Measurements from ENCODE around the gene WRNIP1. TPM values are rescaled to one million over a fixed set of nuclear protein-coding genes. Genes with fewer than 3 reads are reported as not detected.
A peak's percentile ranks its signal among the peaks of the same experiment; 100 is the strongest.

The WRNIP1 gene
- total RNA-seq, 2 donors from 2014 or later: 51.9 to 53.5 TPM

DNA sequence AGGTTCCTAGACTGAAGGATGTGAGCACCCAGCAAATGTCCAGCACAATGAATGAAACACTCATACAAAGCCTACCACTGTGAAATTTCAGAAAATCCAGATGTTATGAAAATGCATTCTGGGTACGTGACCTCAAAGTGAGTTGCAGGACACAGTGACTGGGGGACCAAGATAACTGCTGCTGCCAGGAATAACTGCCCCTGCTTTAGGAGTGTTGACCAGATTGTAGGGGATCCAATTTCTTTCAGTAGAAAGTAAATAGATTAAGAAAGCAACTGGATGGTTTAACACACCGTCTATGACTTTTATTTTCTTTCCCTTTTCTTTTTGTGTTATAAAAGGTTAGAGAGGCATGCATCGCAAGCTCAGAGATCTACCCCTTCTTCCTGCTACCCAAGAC is 44.0 kb upstream of the WRNIP1 start:
- H3K27me3 ChIP-seq: no peaks in the 10 kb centered on the region

DNA sequence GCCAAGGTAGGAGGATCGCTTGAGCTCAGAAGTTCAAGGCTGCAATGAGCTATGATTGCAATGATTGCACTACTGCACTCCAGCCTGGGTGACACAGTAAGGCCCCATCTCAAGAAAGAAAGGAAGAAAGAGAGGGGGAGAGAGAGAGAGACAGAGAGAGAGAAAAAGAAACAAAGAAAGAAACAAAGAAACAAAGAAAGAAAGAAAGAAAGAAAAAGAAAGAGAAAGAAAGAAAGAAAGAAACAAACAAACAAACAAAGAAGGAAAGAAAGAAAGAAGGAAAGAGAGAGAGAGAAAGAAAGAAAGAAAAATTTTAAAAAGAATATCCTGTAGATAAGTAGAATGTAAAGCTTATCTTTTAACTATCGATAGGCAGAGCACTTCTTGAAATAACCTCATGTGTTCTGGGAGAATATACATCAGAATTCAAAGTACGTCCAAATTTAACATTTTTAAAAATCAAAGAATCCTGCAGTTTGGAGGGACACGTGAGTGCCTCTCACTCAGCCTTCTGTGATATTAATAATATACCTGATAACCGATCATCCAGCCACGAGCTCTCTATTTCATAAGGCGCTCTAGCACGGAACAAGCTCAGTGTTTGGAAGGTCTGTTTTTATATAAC is 39.7 kb upstream of the WRNIP1 start:
- TF ChIP-seq, protein P1, sequence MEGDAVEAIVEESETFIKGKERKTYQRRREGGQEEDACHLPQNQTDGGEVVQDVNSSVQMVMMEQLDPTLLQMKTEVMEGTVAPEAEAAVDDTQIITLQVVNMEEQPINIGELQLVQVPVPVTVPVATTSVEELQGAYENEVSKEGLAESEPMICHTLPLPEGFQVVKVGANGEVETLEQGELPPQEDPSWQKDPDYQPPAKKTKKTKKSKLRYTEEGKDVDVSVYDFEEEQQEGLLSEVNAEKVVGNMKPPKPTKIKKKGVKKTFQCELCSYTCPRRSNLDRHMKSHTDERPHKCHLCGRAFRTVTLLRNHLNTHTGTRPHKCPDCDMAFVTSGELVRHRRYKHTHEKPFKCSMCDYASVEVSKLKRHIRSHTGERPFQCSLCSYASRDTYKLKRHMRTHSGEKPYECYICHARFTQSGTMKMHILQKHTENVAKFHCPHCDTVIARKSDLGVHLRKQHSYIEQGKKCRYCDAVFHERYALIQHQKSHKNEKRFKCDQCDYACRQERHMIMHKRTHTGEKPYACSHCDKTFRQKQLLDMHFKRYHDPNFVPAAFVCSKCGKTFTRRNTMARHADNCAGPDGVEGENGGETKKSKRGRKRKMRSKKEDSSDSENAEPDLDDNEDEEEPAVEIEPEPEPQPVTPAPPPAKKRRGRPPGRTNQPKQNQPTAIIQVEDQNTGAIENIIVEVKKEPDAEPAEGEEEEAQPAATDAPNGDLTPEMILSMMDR (IDR thresholded peaks at IDR 0.05): no peak
- Histone ChIP-seq H3K36me3 (no peaks in the 10 kb centered on the region), H3K4me1 (peaks cover 0 to 29% of the 10 kb centered on the region in 2 donors), H3K9me3 (no peaks in the 10 kb centered on the region), H3K27ac (no peak overlapping the region), H3K27me3 (no peaks in the 10 kb centered on the region), H3K4me3 (no peak overlapping the region)
- DNase-seq (ENCODE audit: low spot score): no peak

More for the DNA sequence above, 44.0 kb upstream of the WRNIP1 start:
- H3K4me1 ChIP-seq: no peaks in the 10 kb centered on the region
- H3K4me3 ChIP-seq: no peak overlapping the region
- DNase-seq (ENCODE audit: low spot score): no peak
- H3K27ac ChIP-seq: no peak overlapping the region
- H3K9me3 ChIP-seq: no peaks in the 10 kb centered on the region
- TF ChIP-seq, protein P1 (IDR thresholded peaks at IDR 0.05): no peak
- H3K36me3 ChIP-seq: no peaks in the 10 kb centered on the region

DNA sequence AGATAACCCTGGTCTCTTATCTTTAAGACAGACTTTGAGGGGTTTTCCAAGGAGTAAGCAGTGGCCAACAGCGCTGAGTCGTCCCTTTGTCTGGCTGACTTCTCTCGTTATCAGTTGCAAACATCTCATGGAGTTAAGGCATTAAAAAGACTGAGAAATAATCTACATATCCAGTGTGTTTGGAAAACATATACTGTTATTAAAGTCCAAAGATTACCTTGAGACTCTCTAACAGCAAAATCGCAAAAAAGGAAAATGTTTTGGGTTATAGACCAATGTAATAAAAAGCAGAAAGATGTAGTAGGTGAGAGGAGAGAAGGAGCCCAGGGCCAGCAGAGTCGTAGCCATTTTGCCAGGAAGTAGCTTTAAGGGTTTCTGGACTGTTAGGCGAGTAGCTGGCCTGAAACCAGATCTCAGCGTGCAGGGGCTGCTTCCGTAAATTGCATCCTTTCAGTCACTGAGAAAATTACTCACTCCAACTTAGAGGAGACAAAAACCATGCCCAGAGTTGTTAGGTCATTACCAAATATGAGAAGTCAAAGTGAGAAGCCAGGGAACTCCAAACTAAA is 39.1 kb upstream of the WRNIP1 start:
- no peak for DNase-seq (ENCODE audit: low spot score)
- H3K4me3 ChIP-seq: no peak overlapping the region
- peaks cover 0 to 35% of the 10 kb centered on the region in 2 donors for H3K4me1 ChIP-seq
- no peaks in the 10 kb centered on the region for H3K27me3 ChIP-seq
- peak overlapping the region in 1 of 2 donors; percentile 8 for H3K27ac ChIP-seq
- TF ChIP-seq, protein P1 (IDR thresholded peaks at IDR 0.05): no peak
- no peaks in the 10 kb centered on the region for H3K36me3 ChIP-seq
- no peaks in the 10 kb centered on the region for H3K9me3 ChIP-seq

DNA sequence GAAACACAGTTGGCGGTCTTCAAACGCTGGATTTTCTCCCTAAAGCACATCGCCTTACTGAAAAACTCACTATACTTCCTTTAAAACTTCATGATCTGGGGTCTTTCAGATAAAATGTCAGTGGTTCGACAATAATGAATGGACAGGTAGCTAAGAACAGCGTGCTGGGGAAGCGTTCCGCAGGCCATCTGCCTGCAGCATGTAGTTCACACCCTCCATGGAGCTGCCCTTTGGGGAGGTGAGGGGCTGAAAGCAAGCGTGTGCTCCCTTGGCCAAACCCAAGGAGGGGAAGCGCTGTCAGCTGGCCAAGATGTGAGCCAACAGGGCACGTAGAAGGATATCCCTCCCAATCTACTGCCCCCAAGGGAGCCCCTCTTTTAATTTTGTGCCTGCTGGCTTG is 35.3 kb upstream of the WRNIP1 start:
- no peak for DNase-seq (ENCODE audit: low spot score)
- Histone ChIP-seq H3K27me3 (no peaks in the 10 kb centered on the region), H3K27ac (peak overlapping the region; percentile 33 to 89), H3K4me3 (no peak overlapping the region), H3K9me3 (no peaks in the 10 kb centered on the region), H3K4me1 (peaks cover 0 to 72% of the 10 kb centered on the region in 2 donors), H3K36me3 (no peaks in the 10 kb centered on the region)
- TF ChIP-seq, protein P1 (IDR thresholded peaks at IDR 0.05): no peak

DNA sequence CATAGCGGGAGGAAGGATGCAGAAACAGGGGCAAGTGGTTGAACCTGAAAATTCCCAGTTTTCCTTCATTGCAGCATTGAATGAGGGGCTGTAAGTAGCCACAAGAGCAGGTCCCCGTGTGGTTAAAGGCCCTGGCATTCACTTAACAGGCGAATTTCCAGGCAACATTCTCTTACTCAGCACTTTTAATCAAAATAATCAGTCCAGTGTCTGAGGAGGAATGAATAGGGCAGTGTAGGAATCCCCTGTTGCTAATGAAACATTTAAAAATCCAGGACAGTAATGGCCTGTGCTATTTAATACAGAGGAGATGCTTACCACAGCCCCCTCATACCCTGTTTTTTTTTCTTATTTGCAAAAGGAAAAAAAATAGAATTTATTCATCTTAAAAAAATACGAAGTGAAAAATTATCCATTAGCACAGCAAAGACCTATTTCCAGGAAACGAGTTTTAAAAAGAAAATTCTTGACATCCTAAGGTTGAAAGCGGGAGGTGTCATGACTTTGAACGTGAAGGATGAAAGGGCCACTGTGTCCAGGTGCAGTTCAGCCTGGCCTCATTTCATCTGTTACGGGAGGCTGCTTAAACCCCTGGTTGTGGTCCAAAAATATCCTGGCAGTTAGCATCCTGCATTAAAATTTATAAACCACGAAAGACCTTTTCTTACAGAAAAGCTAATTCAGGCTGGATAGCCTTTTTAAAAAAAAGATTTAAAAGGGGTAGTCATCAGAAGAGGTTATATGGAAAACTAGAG is 34.7 kb upstream of the WRNIP1 start:
- Histone ChIP-seq H3K27ac (peak overlapping the region; percentile 33 to 89), H3K27me3 (no peaks in the 10 kb centered on the region), H3K9me3 (no peaks in the 10 kb centered on the region), H3K36me3 (no peaks in the 10 kb centered on the region), H3K4me1 (peaks cover 0 to 74% of the 10 kb centered on the region in 2 donors), H3K4me3 (no peak overlapping the region)
- TF ChIP-seq, protein P1 (IDR thresholded peaks at IDR 0.05): no peak
- no peak for DNase-seq (ENCODE audit: low spot score)
